ENCODE results near the gene RPL19. TPM values are rescaled to one million over a fixed set of nuclear protein-coding genes. Genes with fewer than 3 reads are reported as not detected.
"Not testable (repeated sequence)": the region's sequence is repeated elsewhere in the genome, so short reads cannot be mapped to it uniquely, and the experiment has no call there.

RPL19 gene
- total RNA-seq, 1 donor from 2014 or later: 1,579 TPM

GRCh38 chr17:39244016-39244599 is 44.0 kb downstream of the RPL19 start:
- H3K36me3 Mint-ChIP-seq (ENCODE audit: unreplicated experiment): peaks cover 2% of the 10 kb centered on the region
- TF ChIP-seq CTCF (IDR thresholded peaks at IDR 0.05): no peak
- H3K9me3 Mint-ChIP-seq (ENCODE audit: unreplicated experiment): no peaks in the 10 kb centered on the region
- no peak for DNase-seq (ENCODE audit: extremely low spot score, unreplicated experiment)
- peaks cover 14% of the 10 kb centered on the region for H3K4me1 Mint-ChIP-seq (ENCODE audit: unreplicated experiment)
- no peak overlapping the region for H3K4me3 Mint-ChIP-seq (ENCODE audit: unreplicated experiment)
- no peaks in the 10 kb centered on the region for H3K27me3 Mint-ChIP-seq (ENCODE audit: unreplicated experiment)
- no peak overlapping the region for H3K27ac Mint-ChIP-seq (ENCODE audit: unreplicated experiment)

GRCh38 chr17:39244600-39245570 is 44.8 kb downstream of the RPL19 start:
- peaks cover 14% of the 10 kb centered on the region for H3K4me1 Mint-ChIP-seq (ENCODE audit: unreplicated experiment)

GRCh38 chr17:39246274-39246673 is 46.2 kb downstream of the RPL19 start:
- Mint-ChIP-seq H3K4me1 (ENCODE audit: unreplicated experiment) (peaks cover 14% of the 10 kb centered on the region), H3K36me3 (ENCODE audit: unreplicated experiment) (peaks cover 5% of the 10 kb centered on the region), H3K27ac (ENCODE audit: unreplicated experiment) (no peak overlapping the region), H3K27me3 (ENCODE audit: unreplicated experiment) (no peaks in the 10 kb centered on the region), H3K4me3 (ENCODE audit: unreplicated experiment) (no peak overlapping the region), H3K9me3 (ENCODE audit: unreplicated experiment) (no peaks in the 10 kb centered on the region)
- no peak for DNase-seq (ENCODE audit: extremely low spot score, unreplicated experiment)
- TF ChIP-seq CTCF (IDR thresholded peaks at IDR 0.05): no peak

More at GRCh38 chr17:39244600-39245570, 44.8 kb downstream of the RPL19 start:
- peaks cover 3% of the 10 kb centered on the region for H3K36me3 Mint-ChIP-seq (ENCODE audit: unreplicated experiment)
- H3K27ac Mint-ChIP-seq (ENCODE audit: unreplicated experiment): no peak overlapping the region
- DNase-seq (ENCODE audit: extremely low spot score, unreplicated experiment): peak; percentile 94
- peak; percentile 95 for TF ChIP-seq CTCF (IDR thresholded peaks at IDR 0.05)
- H3K9me3 Mint-ChIP-seq (ENCODE audit: unreplicated experiment): no peaks in the 10 kb centered on the region
- H3K27me3 Mint-ChIP-seq (ENCODE audit: unreplicated experiment): no peaks in the 10 kb centered on the region
- H3K4me3 Mint-ChIP-seq (ENCODE audit: unreplicated experiment): no peak overlapping the region

GRCh38 chr17:39250076-39250475 is 50.0 kb downstream of the RPL19 start:
- H3K27me3 Mint-ChIP-seq (ENCODE audit: unreplicated experiment); H3K9me3 Mint-ChIP-seq (ENCODE audit: unreplicated experiment); H3K4me3 Mint-ChIP-seq (ENCODE audit: unreplicated experiment); H3K4me1 Mint-ChIP-seq (ENCODE audit: unreplicated experiment); H3K27ac Mint-ChIP-seq (ENCODE audit: unreplicated experiment); DNase-seq (ENCODE audit: extremely low spot score, unreplicated experiment): not testable (repeated sequence)
- H3K36me3 Mint-ChIP-seq (ENCODE audit: unreplicated experiment): peaks cover 26% of the 10 kb centered on the region

- TF ChIP-seq CTCF (IDR thresholded peaks at IDR 0.05): no peak
- Mint-ChIP-seq H3K27me3 (ENCODE audit: unreplicated experiment) (no peaks in the 10 kb centered on the region), H3K4me1 (ENCODE audit: unreplicated experiment) (no peaks in the 10 kb centered on the region), H3K27ac (ENCODE audit: unreplicated experiment) (no peak overlapping the region), H3K4me3 (ENCODE audit: unreplicated experiment) (no peak overlapping the region), H3K36me3 (ENCODE audit: unreplicated experiment) (peaks cover 29% of the 10 kb centered on the region), H3K9me3 (ENCODE audit: unreplicated experiment) (no peaks in the 10 kb centered on the region)
- no peak for DNase-seq (ENCODE audit: extremely low spot score, unreplicated experiment)
Measured at GRCh38 chr17:39251997-39252396, 51.9 kb downstream of the RPL19 start.

All from osteocyte (in vitro differentiated cells).